HG02852 (cell line): ENCODE measurements around the gene STK4.

Source experiments
- ATAC-seq: cut with Tn5 transposase; IDR thresholded peaks from one replicate; pipeline ENCODE4 v1.9.1; 2021; ENCODE audit warnings: mild to moderate bottlenecking, moderate library complexity; ENCODE audit not compliant: unreplicated experiment

STK4 gene

DNA sequence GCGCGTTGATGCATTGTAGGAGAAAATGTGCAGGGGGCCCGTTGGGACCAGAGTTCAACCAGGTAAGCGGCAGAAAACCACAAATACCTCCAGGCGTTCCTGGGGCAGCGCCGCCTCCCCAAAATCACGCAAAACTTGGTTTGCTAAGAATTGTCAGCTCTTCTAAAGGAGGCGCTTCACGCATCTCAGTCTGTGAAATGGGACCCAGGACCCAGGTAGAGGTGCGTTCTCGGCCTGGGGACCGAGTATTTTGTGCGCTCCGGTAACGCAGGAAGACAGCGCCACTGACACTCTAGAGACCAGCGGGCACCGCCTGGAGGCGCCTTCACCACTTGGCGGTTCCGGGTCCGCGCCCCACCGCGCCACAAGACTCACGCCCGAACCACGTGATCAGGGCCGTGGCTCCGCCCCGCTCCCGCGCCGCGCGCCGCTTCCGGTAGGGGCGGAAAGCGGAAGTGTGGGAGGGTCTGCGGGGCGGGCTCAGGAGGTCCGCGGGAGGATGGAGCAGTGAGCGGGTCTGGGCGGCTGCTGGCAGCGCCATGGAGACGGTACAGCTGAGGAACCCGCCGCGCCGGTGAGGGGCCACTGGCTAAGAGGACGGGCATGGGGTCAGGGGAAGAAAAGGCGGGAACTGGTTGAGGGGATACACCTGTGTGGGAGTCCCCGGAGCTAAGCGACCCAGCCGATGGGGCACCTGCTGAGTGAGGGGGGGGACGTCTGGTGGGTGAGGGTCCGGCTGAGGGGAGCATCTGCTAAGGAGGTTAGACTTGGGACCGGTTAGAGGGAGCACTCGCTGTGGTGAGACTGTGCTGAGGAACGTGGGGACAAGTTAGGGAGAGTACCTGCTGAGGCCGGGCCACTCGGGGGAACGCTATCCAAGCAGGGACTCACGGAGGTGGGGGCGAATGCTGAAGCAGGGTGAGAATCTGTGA, at the start of gene STK4:
STK4 (plus strand) TSS at position 483 of the 932 bp plus-strand sequence; CDS start at position 540, 57 bp downstream.
- ATAC-seq = peak; percentile 66

DNA sequence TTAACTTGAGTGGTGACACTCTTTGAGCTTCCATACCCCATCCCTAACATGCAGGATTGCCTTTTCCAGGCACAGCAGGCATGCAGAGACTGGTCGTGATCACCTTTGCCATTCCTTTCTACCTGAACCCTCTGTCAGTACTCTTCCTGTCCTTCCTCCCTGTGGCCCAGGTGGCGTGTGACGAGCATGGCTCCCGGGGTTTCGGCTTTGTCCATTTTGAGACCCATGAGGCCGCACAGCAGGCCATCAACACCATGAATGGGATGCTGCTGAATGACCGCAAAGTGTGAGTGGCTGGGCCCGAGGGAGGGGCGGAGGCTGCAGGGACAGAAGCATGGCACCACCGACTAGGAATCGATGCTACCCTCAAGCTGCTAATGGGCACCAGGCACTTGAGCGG, 49.7 kb upstream of the STK4 start:
- ATAC-seq = no peak

DNA sequence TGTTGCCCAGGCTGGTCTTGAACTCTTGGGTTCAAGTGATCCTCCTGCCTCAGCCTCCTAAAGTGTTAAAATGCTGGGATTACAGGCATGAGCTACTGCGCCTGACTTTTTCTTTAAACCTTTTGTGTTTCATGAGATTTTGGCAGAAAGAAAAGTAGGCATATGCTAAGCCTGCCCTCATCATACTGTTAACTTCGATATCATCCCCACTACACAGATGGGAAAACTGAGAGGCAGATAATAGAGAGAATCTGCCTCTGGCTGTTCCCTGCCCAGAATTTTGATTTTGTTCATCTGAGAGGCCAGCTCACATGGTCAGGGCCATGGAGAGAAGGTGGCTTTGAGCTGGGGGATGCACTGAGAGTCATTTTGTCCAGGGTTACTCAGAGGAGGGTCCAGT, 48.9 kb upstream of the STK4 start:
- ATAC-seq = no peak

DNA sequence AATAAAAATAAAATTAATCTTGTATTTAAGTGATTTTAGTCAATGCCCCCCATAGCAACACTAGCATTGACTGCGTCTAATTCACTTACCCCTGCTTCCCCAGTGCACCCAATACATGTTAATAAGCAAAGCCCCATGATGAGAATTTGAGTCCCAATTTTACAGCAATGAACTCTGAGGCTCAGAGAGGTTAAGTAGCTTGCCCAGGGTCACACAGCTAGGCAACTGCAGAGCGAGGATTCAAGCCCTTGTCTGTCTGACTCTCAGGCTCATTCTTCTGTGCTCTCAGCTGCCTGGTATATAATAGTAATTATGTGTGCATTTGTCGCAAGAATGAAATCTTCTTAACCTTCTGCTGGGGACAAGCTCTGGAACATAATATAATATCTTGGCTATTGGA, 48.0 kb upstream of the STK4 start:
- no peak for ATAC-seq

DNA sequence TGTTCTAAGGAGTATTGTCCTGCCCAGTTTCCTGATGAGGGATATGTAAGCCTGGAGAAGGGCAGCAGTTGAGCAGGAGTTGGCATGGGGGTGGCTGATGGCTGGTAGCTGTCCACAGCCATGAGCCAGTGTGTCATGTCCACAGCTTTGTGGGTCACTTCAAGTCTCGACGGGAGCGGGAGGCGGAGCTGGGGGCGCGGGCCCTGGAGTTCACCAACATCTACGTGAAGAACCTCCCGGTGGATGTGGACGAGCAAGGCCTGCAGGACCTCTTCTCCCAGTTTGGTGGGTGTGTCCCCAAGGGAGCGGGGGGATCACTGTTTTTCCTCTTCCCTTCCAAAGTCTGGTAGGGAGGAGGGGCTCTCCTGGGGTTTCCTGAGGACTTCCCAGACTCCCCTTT, 47.6 kb upstream of the STK4 start:
- no peak for ATAC-seq

DNA sequence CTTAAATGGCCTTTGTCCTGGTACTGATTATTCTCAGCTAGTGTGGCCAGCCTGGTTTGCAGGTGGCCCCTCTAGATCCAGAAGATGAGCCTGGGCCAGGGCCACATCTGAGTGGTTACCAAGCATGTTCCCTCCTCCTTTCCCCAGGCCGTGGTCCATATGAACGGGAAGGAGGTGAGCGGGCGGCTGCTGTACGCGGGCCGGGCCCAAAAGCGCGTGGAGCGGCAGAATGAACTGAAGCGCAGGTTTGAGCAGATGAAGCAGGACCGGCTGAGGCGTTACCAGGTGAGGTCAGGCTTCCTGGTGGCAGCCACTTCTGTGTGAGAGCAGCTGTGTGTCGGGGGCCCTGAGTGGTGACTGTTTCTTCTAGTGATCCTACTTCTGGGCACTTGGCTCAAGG, 44.9 kb upstream of the STK4 start:
- no peak for ATAC-seq

DNA sequence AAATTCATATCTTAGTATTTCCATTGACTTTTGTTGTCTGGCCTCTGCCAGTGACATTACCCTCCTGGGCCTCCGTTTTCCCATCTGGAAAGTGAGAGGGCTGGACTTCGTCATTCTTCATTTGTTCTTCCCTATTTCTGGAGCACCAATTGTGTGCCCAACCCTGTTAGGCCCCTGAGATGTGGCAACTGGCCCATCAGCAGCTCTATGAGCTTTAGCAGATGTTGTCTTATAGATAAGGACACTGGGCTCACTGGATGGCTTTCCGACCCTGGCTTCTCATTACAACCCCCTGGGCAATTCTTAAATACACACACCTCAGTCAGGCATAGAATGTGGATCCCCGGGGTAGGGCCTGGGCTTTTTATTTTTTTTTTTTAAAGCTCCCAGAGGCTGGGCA, 41.8 kb upstream of the STK4 start:
- ATAC-seq = no peak

DNA sequence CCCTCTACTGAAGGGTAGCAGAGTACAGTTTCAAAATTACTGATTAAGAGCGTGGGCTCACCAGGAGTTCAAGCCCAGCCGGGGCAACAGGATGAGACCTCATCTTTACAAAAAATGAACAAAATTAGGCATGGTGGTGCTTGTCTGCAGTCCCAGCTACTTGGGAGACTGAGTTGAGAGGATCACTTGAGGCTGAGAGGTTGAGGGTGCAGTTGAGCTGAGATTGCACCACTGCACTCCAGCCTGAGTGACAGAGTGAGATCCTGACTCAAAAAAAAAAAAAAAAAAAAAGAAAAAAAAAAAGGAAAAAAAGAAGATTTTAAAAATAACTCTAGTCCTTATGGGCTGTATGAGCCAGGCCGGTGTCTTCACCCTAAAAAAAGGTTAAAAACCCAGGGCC, 37.7 kb upstream of the STK4 start:
- no peak for ATAC-seq

DNA sequence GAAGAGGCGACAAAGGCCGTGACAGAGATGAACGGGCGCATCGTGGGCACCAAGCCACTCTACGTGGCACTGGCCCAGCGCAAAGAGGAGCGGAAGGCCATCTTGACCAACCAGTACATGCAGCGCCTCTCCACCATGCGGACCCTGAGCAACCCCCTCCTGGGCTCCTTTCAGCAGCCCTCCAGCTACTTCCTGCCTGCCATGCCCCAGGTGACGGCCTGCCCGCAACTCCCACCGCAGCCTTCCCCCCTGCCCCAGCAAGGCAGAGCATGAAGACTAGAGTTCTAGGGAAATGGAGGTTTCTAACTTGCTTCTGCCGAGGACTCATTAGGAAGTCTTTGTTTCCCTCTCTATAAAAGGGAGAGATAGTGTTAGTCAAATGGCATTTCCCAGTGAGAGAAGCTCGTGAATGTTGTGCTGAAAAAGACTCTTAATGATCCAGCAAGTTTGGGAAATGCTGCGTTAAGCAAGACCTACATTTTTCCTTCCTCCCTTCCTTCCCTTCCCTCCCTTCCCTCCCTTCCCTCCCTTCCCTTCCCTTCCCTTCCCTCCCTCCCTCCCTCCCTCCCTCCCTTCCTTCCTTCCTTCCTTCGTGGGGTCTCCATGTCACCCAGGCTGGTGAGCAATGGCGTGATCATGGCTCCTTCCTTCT, 35.7 kb upstream of the STK4 start:
- no peak for ATAC-seq

DNA sequence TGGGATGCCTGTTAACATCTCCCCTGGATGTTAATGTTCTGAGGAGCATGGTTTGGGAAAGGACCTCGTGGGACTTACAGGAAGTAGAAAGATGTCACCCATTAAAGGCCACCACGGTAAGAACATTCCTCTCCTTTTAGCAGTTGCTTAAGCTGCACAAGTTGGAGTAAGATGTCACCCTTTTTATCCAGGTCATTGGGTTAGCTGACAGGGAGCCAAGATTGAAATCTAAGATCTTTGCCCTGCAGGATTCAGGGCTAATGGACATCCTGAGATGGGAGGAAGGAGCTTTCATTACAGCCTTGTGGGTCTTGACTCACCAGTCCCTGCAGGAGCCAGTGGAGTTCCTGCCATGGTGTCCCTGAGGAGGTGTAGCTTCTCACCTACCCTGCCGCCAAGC, 34.4 kb upstream of the STK4 start:
- no peak for ATAC-seq

DNA sequence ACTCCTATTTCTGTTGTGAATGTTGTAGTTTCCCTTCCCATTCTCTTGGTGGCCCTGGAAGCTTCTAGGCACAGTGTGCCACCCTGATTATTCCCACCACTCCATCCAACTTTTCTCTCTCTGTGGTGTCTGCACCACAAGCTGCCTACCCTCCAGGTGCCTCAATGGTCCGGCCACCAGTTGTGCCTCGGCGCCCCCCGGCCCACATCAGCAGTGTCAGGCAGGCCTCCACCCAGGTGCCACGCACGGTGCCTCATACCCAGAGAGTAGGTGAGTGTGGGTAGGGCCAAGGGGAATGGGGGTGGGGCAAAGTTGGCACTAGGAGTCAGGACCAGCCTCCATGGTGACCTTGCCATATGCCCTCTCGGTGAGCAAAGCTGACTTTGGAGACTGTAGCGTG, 33.4 kb upstream of the STK4 start:
- ATAC-seq = no peak

DNA sequence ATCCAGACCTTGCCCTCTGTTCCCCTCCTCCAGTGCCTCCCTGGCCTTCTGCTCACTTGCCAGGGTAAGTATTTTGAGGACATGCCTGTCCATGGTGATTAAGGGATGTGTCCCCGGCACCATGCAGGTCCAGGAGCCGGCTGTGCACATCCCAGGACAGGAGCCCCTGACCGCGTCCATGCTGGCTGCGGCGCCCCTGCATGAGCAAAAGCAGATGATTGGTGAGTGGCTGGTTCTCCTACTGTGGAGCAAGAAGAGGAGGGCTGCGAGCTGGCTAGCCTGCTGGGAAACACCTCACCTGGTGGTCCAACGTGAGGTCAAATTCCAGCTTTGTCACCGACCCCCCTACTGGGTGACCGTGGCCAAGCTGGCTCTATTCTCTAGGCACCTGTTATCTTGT, 29.8 kb upstream of the STK4 start:
- no peak for ATAC-seq

DNA sequence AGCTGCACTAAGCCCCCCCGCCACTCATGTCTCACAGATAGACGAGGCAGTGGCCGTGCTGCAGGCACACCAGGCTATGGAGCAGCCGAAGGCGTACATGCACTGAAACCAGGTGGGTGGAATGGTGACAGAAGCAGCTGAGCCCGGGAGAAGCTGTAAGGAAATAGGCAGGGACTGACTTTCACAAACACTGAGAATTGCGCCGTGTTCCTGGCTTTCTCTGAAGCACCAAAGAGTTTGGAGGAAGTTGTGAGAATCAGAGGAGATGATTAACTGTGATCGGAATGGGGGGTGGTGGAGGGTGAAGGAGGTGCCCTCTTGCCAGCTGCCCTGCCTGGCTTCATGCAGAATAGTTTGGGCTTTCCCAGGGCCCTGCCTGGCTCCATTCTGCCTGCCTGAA, 27.7 kb upstream of the STK4 start:
- ATAC-seq = no peak

DNA sequence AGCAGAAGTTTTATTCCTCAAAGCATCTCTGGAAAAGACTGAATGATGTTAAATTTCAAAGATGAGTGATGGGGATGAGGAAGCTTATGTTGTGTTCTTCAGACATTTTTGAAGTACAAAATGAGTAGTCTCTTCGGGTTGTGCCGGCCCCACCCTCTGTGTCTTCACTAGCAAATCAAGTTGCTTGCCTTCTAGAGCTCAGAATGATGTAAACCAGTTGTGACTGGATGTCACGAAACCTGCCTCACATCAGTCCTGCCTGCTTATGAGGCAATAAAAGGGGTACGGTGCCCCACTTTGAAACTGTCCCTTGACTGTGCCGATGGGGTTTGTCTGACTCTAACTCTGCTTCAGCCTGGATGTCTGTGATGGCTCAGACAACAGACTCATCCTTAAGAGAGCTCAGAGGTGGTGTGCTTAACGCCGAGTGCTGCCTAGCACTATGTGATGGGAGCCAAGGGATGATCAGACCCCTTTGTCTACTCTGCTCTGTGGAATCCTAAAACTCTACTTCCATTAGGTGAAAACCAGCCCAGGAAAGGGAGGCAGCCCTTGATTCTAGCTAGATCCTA, 25.1 kb upstream of the STK4 start:
- ATAC-seq = no peak

DNA sequence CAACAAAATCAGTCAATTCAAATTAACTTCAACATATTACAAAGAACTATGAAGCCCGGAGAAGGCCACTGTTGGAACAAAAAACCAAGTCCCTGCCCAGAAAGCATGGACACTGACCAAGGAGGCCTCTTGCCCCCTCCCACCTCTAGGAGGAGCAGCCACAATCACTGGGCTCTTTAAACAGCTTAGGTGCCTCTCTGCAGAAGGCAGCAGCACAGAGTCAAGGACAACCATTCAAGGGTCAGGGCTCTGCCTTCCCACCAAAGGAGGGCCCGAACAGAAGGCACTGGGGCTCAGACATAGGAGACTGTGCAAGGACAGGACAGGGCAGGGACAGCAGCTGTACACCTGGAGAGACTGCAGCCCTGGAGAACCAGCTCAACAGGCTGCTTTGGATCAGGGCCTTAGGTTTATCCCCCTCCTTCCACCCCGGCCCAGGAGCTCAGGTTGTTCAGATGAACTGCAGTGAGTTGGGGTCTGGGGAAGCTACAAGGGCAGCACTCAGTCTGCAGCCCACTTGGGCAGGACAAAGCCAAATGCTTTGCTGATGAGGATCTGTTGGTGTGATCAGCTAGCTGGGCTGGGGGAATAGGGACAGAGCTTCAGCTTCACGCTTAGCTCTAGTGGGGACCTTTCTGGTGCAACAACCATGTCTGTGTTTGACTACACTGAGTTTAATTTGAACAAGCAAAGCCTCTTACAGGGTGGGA, 23.9 kb upstream of the STK4 start:
- ATAC-seq = no peak

DNA sequence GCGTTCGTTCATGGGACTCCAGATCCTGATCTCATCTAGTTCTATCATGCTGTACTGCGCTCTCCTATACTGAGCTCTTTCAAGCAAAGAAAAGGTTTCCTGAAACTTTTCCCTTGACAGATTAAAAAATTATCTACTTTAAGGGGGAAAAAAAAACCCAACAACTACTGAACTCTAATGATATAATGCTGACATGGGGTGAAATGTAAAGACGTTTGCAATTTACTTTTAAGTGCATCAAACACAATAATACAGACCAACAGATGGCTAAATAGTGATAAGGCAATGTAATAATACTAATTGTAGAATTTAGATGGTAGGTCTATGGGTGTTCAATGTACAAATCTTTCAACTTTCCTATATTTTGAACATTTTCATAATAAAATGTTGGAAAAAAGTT, 22.5 kb upstream of the STK4 start:
- ATAC-seq = no peak

DNA sequence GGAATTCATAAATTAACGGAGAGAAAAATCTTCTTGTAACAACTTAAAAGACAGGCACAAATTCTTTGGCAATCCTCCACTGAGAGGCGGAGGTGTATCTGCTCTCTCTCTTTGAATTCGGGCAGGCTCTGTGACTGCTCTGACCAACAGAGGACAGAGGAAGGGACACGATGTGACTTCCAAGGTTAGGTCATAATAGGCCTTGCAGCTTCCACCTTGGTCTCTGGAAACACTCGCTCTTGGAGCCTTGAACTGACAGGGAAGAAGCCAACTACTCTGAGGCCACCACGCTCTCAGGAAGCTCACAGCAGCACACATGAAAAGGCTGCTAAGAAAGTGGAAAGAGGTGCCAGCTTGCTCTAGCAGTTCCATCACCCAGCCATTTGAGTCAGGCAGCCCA, 21.1 kb upstream of the STK4 start:
- ATAC-seq = no peak

DNA sequence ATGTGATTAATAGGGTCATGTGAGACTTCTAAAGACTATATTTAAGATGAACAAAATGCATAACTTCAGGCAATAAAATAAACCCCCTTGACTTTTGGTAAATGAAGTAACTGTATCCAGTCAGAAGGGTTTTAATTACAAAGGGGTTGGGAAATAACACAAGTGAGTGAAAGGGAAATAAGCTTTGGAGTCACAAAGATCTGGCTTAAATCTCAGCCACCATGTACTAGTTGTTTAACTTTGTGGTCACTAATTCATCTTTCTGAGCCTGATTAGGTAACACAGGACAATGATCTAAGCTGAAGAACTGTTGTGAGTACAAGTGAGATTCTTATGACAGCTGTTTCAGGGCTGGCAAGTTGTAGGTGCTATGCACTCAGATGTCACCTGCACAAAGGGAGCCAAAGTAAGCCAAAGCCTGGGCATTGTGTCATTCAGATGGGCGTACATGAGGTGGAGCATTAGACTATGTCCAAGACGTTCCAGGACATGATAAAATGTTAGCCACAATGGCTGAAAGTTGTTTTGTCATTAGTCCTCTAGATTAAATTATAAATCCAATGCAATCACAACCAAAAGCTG, 19.9 kb upstream of the STK4 start:
- no peak for ATAC-seq

DNA sequence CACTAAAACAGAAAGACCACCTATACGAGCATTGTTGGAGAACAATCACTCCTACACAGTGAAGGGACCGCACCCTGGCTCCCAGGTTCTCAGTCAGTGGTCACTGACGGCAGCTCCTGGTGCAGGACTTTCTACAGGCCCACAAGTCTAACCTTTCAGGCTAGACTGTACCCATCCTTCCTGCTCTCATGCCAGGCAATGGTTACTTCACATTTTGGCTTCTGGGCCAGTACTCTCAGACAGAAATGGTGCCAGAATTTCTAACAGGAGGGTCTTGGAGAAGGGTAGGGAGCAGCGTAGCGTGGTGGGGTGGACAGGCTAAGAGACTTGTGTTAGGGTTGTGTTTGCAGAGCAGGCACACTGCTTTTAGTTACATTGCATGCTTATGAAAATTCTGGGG, 18.2 kb upstream of the STK4 start:
- ATAC-seq = no peak

DNA sequence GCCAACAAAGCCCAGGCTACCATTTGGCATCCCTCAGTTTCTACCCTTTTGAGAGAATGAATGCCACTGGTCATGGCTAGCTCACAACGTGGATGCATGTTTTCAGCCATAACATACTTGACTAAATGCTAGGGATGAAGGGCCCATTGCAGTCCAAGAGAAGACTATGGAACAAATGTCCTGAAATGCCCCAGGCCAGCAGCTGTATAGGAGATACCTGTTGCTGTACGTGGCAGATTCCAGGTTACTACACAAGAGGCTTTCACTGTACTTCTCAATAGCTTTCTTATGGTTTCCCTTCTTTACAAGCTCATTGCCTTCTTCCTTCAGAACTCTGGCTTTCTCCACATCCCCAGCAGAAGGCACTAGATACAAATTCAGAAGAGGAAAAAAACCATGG, 17.8 kb upstream of the STK4 start:
- no peak for ATAC-seq

DNA sequence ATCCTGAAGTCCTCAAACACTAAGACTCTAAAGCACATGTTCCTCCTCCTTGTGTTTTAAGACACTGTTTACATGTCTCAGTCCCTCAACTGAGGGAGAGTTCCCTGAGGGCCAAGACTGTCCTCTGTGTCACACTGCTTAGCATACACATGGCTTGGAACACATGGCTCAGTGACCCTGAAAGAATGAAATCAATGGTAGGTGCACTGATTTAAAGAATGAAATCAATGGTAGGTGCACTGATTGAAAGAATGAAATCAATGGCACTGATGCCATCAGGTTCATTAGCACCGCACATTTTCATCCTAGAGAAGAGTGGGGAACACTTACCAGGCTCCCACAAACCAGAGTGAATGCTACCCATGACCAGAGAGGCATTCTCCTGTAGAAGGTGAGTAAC, 15.9 kb upstream of the STK4 start:
- no peak for ATAC-seq
